Measurements from ENCODE around the gene PDCD6IP.
A peak's percentile ranks its signal among the peaks of the same experiment; 100 is the strongest.

The PDCD6IP gene

DNA sequence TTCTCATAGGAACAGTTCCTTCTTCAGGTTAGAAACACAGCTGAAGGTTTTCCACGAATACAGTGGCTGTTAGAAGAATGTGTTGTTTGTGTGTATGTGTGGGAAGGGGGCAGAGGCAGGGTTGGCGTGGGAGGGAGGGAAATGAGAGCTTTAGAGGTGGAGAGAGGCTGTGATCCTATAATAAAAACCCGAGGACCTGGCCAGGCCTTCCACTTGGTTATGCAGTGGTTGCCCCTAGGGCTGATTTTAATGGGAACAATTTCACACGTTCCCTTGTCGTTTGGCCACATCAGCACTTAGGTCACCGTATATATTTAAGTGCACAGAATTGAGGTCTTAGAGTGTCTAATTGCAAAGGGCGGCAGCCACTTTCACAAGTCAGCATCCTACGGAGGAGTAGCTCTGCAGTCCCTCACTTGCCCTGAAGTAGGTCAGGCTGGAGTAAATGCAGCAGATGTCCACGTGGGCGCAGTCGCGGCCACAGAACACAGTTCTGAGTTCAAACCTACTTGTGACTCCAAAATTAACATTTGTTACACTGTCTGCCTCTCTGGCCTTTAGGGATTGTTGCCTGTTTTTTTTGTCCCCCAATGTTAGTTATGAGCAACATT, 85.6 kb downstream of the PDCD6IP start:
- TF ChIP-seq CTCF (IDR thresholded peaks at IDR 0.05), result peak; percentile 37
- no peak for TF ChIP-seq ZFX (IDR thresholded peaks at IDR 0.05; ENCODE audit: borderline replicate concordance)
- peak overlapping the region; percentile 33; the same call in 1 of the 2 replicates for H3K27ac ChIP-seq

DNA sequence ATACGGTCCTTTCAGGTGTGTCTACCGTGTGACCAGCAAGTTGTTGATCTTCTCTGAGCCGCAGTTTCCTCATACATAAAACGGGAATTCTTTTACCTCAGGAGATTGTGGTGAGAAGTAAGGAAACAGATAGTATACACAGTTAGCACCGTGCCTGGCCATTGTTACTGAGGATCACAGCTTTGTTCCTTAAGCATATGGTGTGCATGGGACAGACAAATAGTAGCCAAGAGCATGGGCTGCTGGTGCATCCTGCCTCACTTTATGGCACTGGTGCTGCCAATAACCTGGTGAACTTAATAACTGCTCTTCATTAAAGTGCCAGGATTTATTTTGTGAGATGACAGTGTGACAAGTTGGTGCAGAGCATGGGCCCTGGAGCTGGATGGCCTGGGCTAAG, 86.3 kb downstream of the PDCD6IP start:
- H3K27ac ChIP-seq, result no peak overlapping the region
- TF ChIP-seq ZFX (IDR thresholded peaks at IDR 0.05; ENCODE audit: borderline replicate concordance) (no peak), CTCF (IDR thresholded peaks at IDR 0.05) (no peak)

DNA sequence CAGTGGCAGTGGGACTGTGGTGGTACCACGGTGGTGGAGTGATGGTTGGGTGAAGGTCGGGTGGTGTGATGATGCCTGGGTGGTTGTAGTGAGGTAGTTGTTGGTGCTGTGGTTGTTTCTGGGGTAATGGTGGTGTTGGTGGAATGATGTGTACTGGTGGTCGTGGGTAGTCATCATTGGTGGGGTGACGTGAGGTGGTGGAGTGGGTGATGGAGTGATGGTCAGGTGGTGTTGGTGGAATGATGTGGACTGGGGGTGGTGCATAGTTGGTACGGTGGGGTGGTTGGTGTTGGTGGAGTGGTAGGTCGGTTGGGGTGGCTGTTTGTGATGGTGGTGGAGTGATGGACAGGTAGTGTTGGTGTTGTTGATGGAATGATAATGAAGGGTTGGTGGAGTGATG, 87.1 kb downstream of the PDCD6IP start:
- no peak overlapping the region for H3K27ac ChIP-seq
- TF ChIP-seq ZFX (IDR thresholded peaks at IDR 0.05; ENCODE audit: borderline replicate concordance) (no peak), CTCF (IDR thresholded peaks at IDR 0.05) (no peak)

DNA sequence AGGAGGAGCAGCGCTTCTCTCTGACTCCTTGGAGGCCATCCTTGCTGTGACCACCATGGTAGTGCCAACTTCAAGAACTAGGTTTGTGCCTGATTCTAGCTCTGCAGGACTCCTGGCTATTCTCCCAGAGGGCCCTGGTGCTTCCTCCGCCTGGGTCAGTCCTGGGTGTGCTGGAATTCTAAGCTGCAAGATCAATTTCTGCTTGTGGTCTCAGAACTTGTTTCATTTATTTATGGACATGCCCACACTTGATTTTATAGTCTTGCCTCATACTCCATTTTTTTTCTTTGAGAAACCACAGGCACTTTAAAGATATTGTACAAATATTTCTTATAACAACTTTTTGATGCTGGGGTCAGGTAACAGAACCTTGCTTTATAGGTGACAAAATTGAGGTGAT, 87.6 kb downstream of the PDCD6IP start:
- TF ChIP-seq CTCF (IDR thresholded peaks at IDR 0.05) (no peak), ZFX (IDR thresholded peaks at IDR 0.05; ENCODE audit: borderline replicate concordance) (no peak)
- H3K27ac ChIP-seq, result no peak overlapping the region

DNA sequence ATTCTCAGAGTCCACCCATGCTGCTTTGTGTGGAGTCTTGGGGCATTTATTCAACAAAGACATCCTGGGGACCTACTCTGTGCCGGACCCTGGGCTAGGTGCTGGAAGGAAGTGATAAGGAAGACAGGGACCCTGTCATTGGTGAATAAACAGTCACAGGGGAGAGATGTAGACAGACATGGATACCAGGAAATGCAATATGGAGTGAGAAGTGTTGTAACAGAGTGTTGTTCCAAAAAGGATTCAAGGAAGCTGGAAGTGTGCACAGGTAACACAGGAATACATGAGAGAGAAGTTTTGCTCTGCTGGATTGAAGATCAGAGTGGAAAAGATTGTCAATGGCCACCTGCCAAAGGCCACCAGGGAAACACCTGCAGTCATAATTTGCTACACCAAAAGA, 89.0 kb downstream of the PDCD6IP start:
- TF ChIP-seq ZFX (IDR thresholded peaks at IDR 0.05; ENCODE audit: borderline replicate concordance) (no peak), CTCF (IDR thresholded peaks at IDR 0.05) (no peak)
- no peak overlapping the region for H3K27ac ChIP-seq

DNA sequence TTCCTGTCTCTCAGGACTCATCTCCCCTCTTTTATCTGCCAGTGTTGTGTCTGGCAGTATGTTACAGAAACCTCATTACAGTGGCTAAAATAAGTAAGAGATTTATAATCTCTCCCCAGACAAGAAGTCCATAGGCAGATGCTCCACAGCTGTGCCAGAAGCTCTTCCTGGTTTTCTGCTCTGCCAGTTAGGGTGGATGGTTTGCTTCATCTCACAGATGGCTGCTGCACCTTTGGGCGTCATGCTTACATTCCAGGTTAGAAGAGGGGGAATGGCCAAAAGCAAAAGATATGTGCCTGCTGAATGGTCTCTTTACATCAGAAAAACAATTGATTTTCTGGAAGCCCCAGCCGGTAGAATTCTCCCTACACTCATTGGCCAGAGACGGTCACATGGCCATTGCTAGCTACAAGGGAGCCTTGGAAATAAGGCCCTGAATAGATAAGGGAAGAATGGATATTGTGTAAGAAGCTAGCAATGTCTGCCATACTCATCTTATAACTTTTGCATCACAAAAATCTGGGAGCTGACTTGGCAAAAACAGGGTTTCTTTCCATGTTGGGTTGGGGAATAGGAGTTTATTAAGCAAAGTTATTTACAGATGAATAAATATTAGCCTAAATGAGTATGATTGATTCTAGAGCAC, 91.1 kb downstream of the PDCD6IP start:
- TF ChIP-seq ZFX (IDR thresholded peaks at IDR 0.05; ENCODE audit: borderline replicate concordance), result no peak
- no peak for TF ChIP-seq CTCF (IDR thresholded peaks at IDR 0.05)
- no peak overlapping the region for H3K27ac ChIP-seq

DNA sequence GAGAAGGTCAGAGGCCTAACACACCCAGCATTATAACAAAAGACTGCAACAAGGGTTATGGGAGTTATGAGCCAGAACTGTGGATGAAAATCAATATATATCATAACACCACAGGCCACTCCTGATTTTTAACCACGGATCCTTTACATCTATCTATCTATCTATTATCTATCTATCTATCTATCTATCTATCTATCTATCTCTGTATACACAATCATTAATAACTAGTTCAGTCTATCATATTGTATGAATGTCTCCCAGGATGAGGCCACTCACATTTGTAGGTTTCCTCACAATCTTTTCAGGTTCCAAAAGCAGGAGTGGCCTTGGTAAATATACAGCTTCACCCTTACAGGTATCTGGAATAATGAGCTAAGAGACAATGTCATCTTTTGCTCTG, 94.2 kb downstream of the PDCD6IP start:
- TF ChIP-seq CTCF (IDR thresholded peaks at IDR 0.05) (no peak), ZFX (IDR thresholded peaks at IDR 0.05; ENCODE audit: borderline replicate concordance) (no peak)
- no peak overlapping the region for H3K27ac ChIP-seq
